HL-60 (cell line): Measurements from ENCODE around the gene EMC8.

Source experiments
- POLR2AphosphoS5 ChIP-seq: IDR thresholded peaks from 2 replicates; pipeline ENCODE4 v1.6.1; 2012; ENCODE audit warnings: low read depth
- TF ChIP-seq, protein P1 (sequence below): IDR thresholded peaks from one replicate; pipeline ENCODE4 v1.5.1; 2011; ENCODE audit warnings: low read length, control low read depth, inconsistent platforms; ENCODE audit not compliant: insufficient read depth
- TF ChIP-seq, protein P2 (sequence below): IDR thresholded peaks from 2 replicates; pipeline ENCODE4 v1.6.1; 2012; ENCODE audit warnings: low read depth; ENCODE audit not compliant: insufficient replicate concordance

DNA sequence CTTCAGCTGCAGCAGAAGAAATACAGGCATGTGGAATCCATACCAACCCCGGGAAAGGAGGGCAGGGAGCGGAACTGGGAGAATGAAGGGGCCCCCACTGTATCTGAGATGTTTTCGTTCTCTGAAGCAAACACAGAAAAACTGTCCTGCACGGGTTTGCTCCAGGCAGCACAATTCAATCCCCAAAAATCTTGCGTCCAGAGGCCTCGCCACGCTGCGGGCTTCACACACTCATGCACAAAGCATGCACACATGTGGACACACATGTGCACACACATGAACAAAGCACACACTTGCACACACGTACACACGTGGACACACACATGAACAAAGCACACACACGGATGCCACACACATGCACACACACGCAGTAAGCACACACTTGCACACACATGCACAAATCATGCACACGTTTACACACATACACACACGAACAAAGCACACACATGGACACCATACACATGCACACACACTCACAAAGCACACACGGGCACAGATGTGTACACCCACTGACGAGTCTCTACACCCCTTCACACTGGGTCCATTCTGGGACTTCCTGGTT lies 27.4 kb upstream of the EMC8 start:
- no peak for TF ChIP-seq POLR2AphosphoS5
- TF ChIP-seq, protein P1, sequence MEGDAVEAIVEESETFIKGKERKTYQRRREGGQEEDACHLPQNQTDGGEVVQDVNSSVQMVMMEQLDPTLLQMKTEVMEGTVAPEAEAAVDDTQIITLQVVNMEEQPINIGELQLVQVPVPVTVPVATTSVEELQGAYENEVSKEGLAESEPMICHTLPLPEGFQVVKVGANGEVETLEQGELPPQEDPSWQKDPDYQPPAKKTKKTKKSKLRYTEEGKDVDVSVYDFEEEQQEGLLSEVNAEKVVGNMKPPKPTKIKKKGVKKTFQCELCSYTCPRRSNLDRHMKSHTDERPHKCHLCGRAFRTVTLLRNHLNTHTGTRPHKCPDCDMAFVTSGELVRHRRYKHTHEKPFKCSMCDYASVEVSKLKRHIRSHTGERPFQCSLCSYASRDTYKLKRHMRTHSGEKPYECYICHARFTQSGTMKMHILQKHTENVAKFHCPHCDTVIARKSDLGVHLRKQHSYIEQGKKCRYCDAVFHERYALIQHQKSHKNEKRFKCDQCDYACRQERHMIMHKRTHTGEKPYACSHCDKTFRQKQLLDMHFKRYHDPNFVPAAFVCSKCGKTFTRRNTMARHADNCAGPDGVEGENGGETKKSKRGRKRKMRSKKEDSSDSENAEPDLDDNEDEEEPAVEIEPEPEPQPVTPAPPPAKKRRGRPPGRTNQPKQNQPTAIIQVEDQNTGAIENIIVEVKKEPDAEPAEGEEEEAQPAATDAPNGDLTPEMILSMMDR, result no peak
- TF ChIP-seq, protein P2, sequence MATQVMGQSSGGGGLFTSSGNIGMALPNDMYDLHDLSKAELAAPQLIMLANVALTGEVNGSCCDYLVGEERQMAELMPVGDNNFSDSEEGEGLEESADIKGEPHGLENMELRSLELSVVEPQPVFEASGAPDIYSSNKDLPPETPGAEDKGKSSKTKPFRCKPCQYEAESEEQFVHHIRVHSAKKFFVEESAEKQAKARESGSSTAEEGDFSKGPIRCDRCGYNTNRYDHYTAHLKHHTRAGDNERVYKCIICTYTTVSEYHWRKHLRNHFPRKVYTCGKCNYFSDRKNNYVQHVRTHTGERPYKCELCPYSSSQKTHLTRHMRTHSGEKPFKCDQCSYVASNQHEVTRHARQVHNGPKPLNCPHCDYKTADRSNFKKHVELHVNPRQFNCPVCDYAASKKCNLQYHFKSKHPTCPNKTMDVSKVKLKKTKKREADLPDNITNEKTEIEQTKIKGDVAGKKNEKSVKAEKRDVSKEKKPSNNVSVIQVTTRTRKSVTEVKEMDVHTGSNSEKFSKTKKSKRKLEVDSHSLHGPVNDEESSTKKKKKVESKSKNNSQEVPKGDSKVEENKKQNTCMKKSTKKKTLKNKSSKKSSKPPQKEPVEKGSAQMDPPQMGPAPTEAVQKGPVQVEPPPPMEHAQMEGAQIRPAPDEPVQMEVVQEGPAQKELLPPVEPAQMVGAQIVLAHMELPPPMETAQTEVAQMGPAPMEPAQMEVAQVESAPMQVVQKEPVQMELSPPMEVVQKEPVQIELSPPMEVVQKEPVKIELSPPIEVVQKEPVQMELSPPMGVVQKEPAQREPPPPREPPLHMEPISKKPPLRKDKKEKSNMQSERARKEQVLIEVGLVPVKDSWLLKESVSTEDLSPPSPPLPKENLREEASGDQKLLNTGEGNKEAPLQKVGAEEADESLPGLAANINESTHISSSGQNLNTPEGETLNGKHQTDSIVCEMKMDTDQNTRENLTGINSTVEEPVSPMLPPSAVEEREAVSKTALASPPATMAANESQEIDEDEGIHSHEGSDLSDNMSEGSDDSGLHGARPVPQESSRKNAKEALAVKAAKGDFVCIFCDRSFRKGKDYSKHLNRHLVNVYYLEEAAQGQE, result no peak
